ENCODE data around the gene RASGRP4. TPM values are rescaled to one million over a fixed set of nuclear protein-coding genes. Genes with fewer than 3 reads are reported as not detected.
"Not testable (repeated sequence)": the region's sequence is repeated elsewhere in the genome, so short reads cannot be mapped to it uniquely, and the experiment has no call there.

The RASGRP4 gene
- total and polyA plus RNA-seq, 2 donors: 0.95 to 2.4 TPM

DNA sequence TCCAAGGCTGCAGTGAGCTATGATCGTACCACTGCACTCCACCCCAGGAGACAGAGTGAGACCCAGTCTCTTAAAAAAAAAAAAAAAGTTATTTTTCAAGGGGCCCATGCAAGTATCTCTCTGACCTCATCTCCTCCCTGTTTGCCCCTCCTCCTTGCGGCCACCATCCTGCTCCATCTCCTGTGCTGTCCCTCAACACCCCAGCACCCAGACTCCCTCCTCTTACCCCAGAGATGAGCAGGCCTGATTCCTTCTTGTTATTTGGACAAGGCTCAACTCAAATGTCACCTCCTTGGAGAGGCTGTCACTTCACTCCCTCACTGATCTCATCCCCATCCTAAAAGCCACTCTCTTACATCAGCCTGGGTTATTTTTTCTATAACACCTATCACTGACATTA, 11.9 kb upstream of the RASGRP4 start:
- no peak overlapping the region for H3K27ac ChIP-seq (ENCODE audit: low read depth)
- WGBS: 75% methylated on average over 2 of the region's 2 CpGs
- DNase-seq (ENCODE audit: extremely low spot score): no peak
- H3K36me3 ChIP-seq (ENCODE audit: insufficient read depth): no peaks in the 10 kb centered on the region
- no peak overlapping the region for H3K4me3 ChIP-seq (ENCODE audit: low read depth, low read length)
- H3K4me1 ChIP-seq (ENCODE audit: insufficient read depth): no peaks in the 10 kb centered on the region

DNA sequence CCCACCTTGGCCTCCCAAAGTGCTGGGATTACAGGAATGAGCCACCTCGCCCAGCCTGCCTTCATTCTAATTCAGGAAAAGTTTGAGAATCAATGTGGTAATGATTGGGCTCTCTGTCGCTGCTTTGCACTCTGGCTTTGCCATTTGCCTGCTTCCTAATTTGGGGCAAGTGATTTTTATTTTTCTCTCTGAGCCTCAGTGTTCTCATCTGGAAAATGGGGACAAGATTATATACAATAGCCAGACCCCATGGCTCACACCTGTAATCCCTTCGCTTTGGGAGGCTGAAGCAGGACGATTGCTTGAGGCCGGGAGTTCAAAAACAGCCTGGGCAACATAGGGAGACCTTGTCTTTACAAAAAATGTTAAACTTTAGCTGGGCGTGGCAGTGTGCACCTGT, 11.3 kb upstream of the RASGRP4 start:
- H3K4me3 ChIP-seq (ENCODE audit: low read depth, low read length): no peak overlapping the region
- H3K27ac ChIP-seq (ENCODE audit: low read depth): no peak overlapping the region
- H3K4me1 ChIP-seq (ENCODE audit: insufficient read depth): no peaks in the 10 kb centered on the region
- H3K36me3 ChIP-seq (ENCODE audit: insufficient read depth): no peaks in the 10 kb centered on the region
- WGBS: 90% methylated on average over 6 of the region's 6 CpGs
- DNase-seq (ENCODE audit: extremely low spot score): no peak

DNA sequence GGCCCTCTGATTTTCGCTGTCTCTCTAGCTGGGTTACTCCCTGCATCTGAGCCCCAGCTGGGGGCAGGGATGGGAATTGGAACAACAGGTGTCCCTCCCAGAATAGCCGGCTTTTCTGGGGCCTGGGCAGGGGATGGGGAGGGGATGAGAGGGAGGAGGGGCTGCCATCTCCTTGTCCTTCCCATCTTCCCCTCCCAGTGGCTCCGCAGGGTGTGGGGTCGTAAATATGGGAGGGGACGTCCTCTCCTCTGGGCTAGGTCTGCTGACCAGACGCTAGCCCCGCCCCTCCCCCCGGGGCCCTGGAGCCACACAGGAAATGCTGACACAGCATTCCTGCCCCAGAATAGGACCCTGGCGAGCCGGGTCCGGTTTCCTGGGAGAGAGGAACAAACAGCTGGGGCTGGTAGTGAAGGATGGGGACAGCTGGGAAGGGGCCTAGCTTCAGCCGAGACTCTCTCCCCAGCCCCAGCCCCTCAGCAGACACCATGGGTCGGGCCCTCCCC, 8.6 kb upstream of the RASGRP4 start:
- no peak overlapping the region for H3K27ac ChIP-seq (ENCODE audit: low read depth)
- no peaks in the 10 kb centered on the region for H3K4me1 ChIP-seq (ENCODE audit: insufficient read depth)
- no peaks in the 10 kb centered on the region for H3K36me3 ChIP-seq (ENCODE audit: insufficient read depth)
- H3K4me3 ChIP-seq (ENCODE audit: low read depth, low read length): no peak overlapping the region
- DNase-seq (ENCODE audit: extremely low spot score): no peak
- WGBS: 13% methylated on average over 13 of the region's 13 CpGs

GRCh38 chr19:38433268-38433733, 7.3 kb upstream of the RASGRP4 start, which contains the start of gene RYR1:
Gene RYR1 (plus strand): TSS chr19:38433691. CDS start chr19:38433830, 139 bp downstream.
- Histone ChIP-seq H3K36me3 (ENCODE audit: insufficient read depth) (no peaks in the 10 kb centered on the region), H3K4me1 (ENCODE audit: insufficient read depth) (no peaks in the 10 kb centered on the region), H3K4me3 (ENCODE audit: low read depth, low read length) (no peak within 1 kb of the TSS), H3K27ac (ENCODE audit: low read depth) (no peak within 1 kb of the TSS)
- 14% methylated on average over 20 of the region's 20 CpGs for WGBS
- no peak for DNase-seq (ENCODE audit: extremely low spot score)

DNA sequence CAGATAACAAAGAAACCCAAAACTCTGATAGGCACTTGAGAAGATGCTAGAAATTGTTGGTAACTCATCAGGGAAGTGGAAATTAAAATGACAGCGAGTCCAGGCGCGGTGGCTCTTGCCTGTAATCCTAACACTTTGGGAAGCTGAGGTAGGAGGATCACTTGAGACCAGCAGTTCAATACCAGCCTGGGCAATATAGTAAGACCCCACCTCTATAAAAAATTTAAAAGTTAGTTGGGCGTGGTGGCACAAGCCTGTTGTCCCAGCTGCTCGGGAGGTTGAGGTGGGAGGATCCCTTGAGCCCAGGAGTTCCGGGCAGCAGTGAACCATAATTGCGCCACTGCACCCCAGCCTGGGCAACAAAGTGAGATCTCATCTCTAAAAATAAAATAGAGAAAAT, 4.9 kb upstream of the RASGRP4 start:
- DNase-seq (ENCODE audit: extremely low spot score): no peak
- Histone ChIP-seq H3K4me1 (ENCODE audit: insufficient read depth) (no peaks in the 10 kb centered on the region), H3K27ac (ENCODE audit: low read depth) (no peak overlapping the region), H3K36me3 (ENCODE audit: insufficient read depth) (no peaks in the 10 kb centered on the region), H3K4me3 (ENCODE audit: low read depth, low read length) (no peak overlapping the region)
- 83% methylated on average over 7 of the region's 7 CpGs for WGBS

- no peak for DNase-seq (ENCODE audit: extremely low spot score)
- no peak overlapping the region for H3K27ac ChIP-seq (ENCODE audit: low read depth)
- no peaks in the 10 kb centered on the region for H3K4me1 ChIP-seq (ENCODE audit: insufficient read depth)
- H3K36me3 ChIP-seq (ENCODE audit: insufficient read depth): no peaks in the 10 kb centered on the region
- no peak overlapping the region for H3K4me3 ChIP-seq (ENCODE audit: low read depth, low read length)
- WGBS: 83% methylated on average over 2 of the region's 2 CpGs
These were observed 3.8 kb upstream of the RASGRP4 start for GRCh38 chr19:38429811-38430156.

DNA sequence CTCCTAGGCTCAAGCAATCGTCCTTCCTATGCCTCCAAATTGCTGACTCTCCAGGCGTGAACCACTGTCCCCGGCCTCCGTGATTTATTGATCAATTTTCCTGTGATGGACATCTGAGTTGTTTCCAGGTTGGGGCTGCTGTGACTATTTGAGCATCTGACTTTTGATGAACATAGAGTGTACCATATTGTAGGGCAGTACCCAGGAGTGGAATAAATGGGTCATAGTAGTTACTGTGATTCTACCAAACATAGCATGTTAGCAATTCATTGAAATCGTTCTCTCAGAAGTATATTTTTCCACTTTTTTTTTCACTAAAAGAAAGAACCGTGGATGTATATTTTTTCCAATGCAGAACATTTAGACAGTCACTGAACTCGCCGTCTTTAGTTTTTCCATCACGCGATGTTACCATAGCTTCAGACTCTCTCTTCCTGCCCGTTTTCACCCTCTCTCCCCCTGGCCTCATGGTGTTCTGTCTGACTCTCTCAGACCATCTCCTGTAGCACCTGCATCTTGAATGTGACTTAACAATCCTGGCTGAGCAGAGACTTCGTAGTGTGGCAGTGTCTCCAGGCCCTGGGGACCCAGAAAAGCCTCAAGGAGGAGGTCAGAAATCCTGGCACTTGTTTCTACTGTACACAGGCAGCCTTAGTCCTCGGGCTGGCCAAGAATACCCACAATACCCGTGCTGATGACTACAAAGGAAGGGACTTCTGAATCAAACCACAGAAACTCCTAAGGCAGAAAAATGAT, 3.2 kb upstream of the RASGRP4 start:
- Histone ChIP-seq H3K27ac (ENCODE audit: low read depth) (no peak overlapping the region), H3K4me1 (ENCODE audit: insufficient read depth) (no peaks in the 10 kb centered on the region), H3K4me3 (ENCODE audit: low read depth, low read length) (no peak overlapping the region), H3K36me3 (ENCODE audit: insufficient read depth) (no peaks in the 10 kb centered on the region)
- DNase-seq (ENCODE audit: extremely low spot score): no peak
- 58% methylated on average over 14 of the region's 14 CpGs for WGBS

- not testable (repeated sequence) for DNase-seq (ENCODE audit: extremely low spot score); H3K4me3 ChIP-seq (ENCODE audit: low read depth, low read length); H3K36me3 ChIP-seq (ENCODE audit: insufficient read depth); H3K4me1 ChIP-seq (ENCODE audit: insufficient read depth); H3K27ac ChIP-seq (ENCODE audit: low read depth)
- WGBS: 67% methylated on average over 16 of the region's 17 CpGs
These were observed 1.1 kb upstream of the RASGRP4 start for GRCh38 chr19:38427035-38427677.

DNA sequence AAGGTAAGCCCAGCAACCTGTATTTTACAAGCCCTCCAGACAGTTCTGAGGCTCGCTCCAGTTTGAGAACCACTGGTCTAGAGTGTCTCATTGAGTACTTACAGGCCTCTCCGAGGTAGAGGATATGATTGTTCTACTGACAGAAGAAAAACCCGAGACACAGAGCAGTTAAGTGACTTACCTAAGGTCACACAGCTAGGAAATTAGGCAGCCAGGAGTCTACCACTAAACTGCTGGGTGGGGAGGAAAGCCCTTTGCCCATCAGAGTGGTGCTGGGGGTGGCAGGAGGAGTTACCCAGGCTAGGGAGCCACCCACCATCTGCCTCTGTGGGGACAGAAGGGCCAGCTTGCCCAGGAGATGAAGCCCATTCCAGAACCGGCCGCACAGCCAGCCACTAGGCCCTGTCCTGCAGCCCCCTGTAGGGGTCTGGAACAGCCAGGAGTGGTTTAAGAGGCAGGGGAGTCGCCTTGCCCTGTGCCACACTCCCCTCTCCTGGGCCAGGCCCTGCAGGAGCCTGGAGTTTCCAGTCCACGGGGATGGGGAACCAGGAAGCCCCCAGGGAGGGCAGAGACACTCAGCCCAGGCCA, 703 bp downstream of the RASGRP4 start:
- Histone ChIP-seq H3K36me3 (ENCODE audit: insufficient read depth) (no peaks in the 10 kb centered on the region), H3K4me3 (ENCODE audit: low read depth, low read length) (no peak overlapping the region), H3K4me1 (ENCODE audit: insufficient read depth) (no peaks in the 10 kb centered on the region), H3K27ac (ENCODE audit: low read depth) (no peak overlapping the region)
- DNase-seq (ENCODE audit: extremely low spot score): no peak
- 66% methylated on average over 7 of the region's 7 CpGs for WGBS

- H3K36me3 ChIP-seq (ENCODE audit: insufficient read depth): no peaks in the 10 kb centered on the region
- DNase-seq (ENCODE audit: extremely low spot score): no peak
- H3K27ac ChIP-seq (ENCODE audit: low read depth): no peak overlapping the region
- no peak overlapping the region for H3K4me3 ChIP-seq (ENCODE audit: low read depth, low read length)
- 88% methylated on average over 5 of the region's 5 CpGs for WGBS
- H3K4me1 ChIP-seq (ENCODE audit: insufficient read depth): no peaks in the 10 kb centered on the region
These were observed 1.7 kb downstream of the RASGRP4 start for GRCh38 chr19:38424272-38424671.

GRCh38 chr19:38422438-38422837, 3.6 kb downstream of the RASGRP4 start:
- no peak overlapping the region for H3K27ac ChIP-seq (ENCODE audit: low read depth)
- WGBS: 78% methylated on average over 7 of the region's 7 CpGs
- DNase-seq (ENCODE audit: extremely low spot score): no peak
- no peaks in the 10 kb centered on the region for H3K36me3 ChIP-seq (ENCODE audit: insufficient read depth)
- no peaks in the 10 kb centered on the region for H3K4me1 ChIP-seq (ENCODE audit: insufficient read depth)
- H3K4me3 ChIP-seq (ENCODE audit: low read depth, low read length): no peak overlapping the region

GRCh38 chr19:38421856-38422255, 4.2 kb downstream of the RASGRP4 start:
- WGBS: 75% methylated on average over 14 of the region's 14 CpGs
- no peaks in the 10 kb centered on the region for H3K36me3 ChIP-seq (ENCODE audit: insufficient read depth)
- H3K27ac ChIP-seq (ENCODE audit: low read depth): no peak overlapping the region
- H3K4me1 ChIP-seq (ENCODE audit: insufficient read depth): no peaks in the 10 kb centered on the region
- no peak for DNase-seq (ENCODE audit: extremely low spot score)
- H3K4me3 ChIP-seq (ENCODE audit: low read depth, low read length): no peak overlapping the region

DNA sequence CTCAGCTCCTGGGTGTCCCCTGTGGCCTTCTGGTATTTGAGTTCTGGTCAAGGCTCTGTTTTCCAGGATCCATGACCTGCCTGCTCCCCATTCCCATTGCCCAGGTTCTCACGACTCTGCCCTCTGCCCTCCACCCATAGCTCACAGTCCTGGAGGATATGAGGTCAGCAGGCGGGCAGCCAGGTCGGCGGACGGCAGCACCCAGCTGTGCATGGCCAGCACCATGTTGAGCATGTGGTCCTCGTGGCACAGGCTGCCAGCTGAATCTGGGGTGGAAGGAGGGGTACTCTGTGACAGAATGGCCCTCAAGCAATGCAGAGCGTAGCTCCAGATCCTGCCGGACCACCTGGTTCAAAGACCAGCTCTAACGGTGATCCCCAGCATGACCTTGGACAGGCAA, 5.1 kb downstream of the RASGRP4 start:
- H3K27ac ChIP-seq (ENCODE audit: low read depth): no peak overlapping the region
- DNase-seq (ENCODE audit: extremely low spot score): no peak
- 83% methylated on average over 9 of the region's 9 CpGs for WGBS

More for the DNA sequence above, 5.1 kb downstream of the RASGRP4 start:
- no peak overlapping the region for H3K4me3 ChIP-seq (ENCODE audit: low read depth, low read length)
- H3K4me1 ChIP-seq (ENCODE audit: insufficient read depth): no peaks in the 10 kb centered on the region
- no peaks in the 10 kb centered on the region for H3K36me3 ChIP-seq (ENCODE audit: insufficient read depth)

Measured in urinary bladder (tissue), 4 donors.